K562 (cell line): ENCODE measurements around the gene BRPF1. TPM values are rescaled to one million over a fixed set of nuclear protein-coding genes. Genes with fewer than 3 reads are reported as not detected.

Source experiments
- ARID1B ChIP-seq: fragments of 450-650 bp; IDR thresholded peaks from 2 replicates; pipeline ENCODE4 v1.6.1; 2016; ENCODE audit warnings: antibody characterized with exemption, mild to moderate bottlenecking, inconsistent platforms
- CEBPB ChIP-seq: fragments of 450-650 bp; IDR thresholded peaks from 2 replicates; pipeline ENCODE4 v1.6.1; 2016; ENCODE audit warnings: missing genetic modification characterization, missing compliant biosample characterization
- GATAD2A ChIP-seq: fragments of 450-650 bp; IDR thresholded peaks from 2 replicates; pipeline ENCODE4 v1.6.1; 2017
- HLTF ChIP-seq: fragments of 450-650 bp; IDR thresholded peaks from 2 replicates; pipeline ENCODE4 v1.6.1; 2016
- MGA ChIP-seq: fragments of 450-650 bp; IDR thresholded peaks from 2 replicates; pipeline ENCODE4 v1.6.1; 2016; ENCODE audit warnings: mild to moderate bottlenecking, moderate library complexity
- MXI1 ChIP-seq: IDR thresholded peaks from 2 replicates; pipeline ENCODE4 v1.6.1; 2011; ENCODE audit warnings: low read depth, mild to moderate bottlenecking, improper control_type of control experiment, low read length
- NCOA6 ChIP-seq: fragments of 450-650 bp; IDR thresholded peaks from 2 replicates; pipeline ENCODE4 v1.6.1; 2017; ENCODE audit warnings: mild to moderate bottlenecking
- PYGO2 ChIP-seq: fragments of 450-650 bp; IDR thresholded peaks from 2 replicates; pipeline ENCODE4 v1.6.1; 2016; ENCODE audit warnings: mild to moderate bottlenecking, missing genetic modification characterization, moderate library complexity, missing compliant biosample characterization
- SETDB1 ChIP-seq: IDR thresholded peaks from one replicate; pipeline ENCODE4 v1.6.1; 2012; ENCODE audit warnings: low read length, control low read depth, inconsistent platforms
- SREBF1 ChIP-seq: fragments of 150-350 bp; IDR thresholded peaks from 2 replicates; pipeline ENCODE4 v1.6.1; 2014; ENCODE audit warnings: antibody characterized with exemption, low read depth, low read length, borderline replicate concordance
- ZNF511 ChIP-seq: sonication (generic); formaldehyde crosslinking; IDR thresholded peaks from 2 replicates; pipeline ENCODE4 v1.8.0; 2022; ENCODE audit warnings: mild to moderate bottlenecking, missing genetic modification reagents
- ZNF639 ChIP-seq, 2 experiments: fragments of 200-800 bp in 1 of 2; sonication (Bioruptor generic) in 1 of 2; sonication (generic) in 1 of 2; formaldehyde crosslinking in 1 of 2; IDR thresholded peaks in 1 of 2; conservative IDR thresholded peaks in 1 of 2; 2 replicates each; pipeline versions ENCODE4 v1.5.0 to v1.6.1; 2016 to 2020; ENCODE audit warnings: missing compliant biosample characterization in 1 of 2, missing genetic modification characterization in 1 of 2, missing genetic modification reagents in 1 of 2
- polyA plus RNA-seq, 8 experiments: library from polyadenylated mRNA; depleted of rRNA in 4 of 8; stranded (reverse) in 5 of 8; unstranded in 3 of 8; fragments of >200 nt; fragmentation: Nextera tagmentation in 2 of 8; fragmentation: Illumina TruSeq in 1 of 8; extraction: Ambion mirVana in 2 of 8; extraction: Trizol in 1 of 8; gene quantifications; 2 replicates each; pipeline versions ENCODE4 v1.2.1 to v1.2.3, GENCODE V29; 2011 to 2014; ENCODE audit warnings: inconsistent platforms in 1 of 8, missing spikeins in 1 of 8
- total RNA-seq, 7 experiments: library from RNA; depleted of rRNA in 6 of 7; stranded (reverse); fragments of >200 nt in 6 of 7; fragmentation: Illumina TruSeq in 2 of 7; extraction: Trizol in 2 of 7; gene quantifications; 2 replicates each; pipeline versions ENCODE4 v1.2.1 to v1.2.3, GENCODE V29; 2011 to 2021; ENCODE audit warnings: low replicate concordance in 1 of 7
- TF ChIP-seq, protein P1 (sequence below): fragments of 200-800 bp; sonication (Bioruptor generic); IDR thresholded peaks from 2 replicates; pipeline ENCODE4 v1.6.1; 2017; ENCODE audit warnings: missing genetic modification characterization, missing compliant biosample characterization
- TF ChIP-seq, protein P2 (sequence below): fragments of 250-450 bp; sonication (Bioruptor Pico); IDR thresholded peaks from 2 replicates; pipeline ENCODE4 v1.6.1; 2021; ENCODE audit warnings: mild to moderate bottlenecking

The BRPF1 gene
- total and polyA plus RNA-seq, 9 of the 15 experiments (the other 6 are each of a cell fraction or from before 2014, with no cell fraction given) = 1.1 to 40.2 (median 23.5) TPM

DNA sequence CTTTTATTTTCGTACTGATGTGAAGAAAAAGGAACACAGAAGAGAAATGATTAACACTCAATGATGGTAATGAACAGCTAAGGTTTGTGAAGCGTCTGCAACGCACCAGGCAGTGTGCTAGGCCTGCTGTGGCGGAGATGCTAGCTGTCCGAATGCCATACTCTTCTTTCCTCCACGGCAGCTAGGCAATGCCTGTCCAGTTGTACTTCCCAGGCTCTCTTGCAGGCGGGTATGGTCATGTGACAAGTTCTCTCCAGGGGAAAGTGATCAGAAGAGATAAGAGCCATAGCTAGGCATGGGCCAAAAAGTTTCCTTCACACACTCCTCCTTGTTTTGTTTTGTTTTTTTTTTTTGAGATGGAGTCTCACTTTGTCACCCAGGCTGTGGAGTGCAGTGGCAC, 54.1 kb downstream of the BRPF1 start (continued):
- no peak for TF ChIP-seq ZNF639 (CRISPR knock-in tag; conservative IDR thresholded peaks at IDR 0.05 in 1 of 2, IDR thresholded peaks at IDR 0.05 in 1 of 2)
- no peak for TF ChIP-seq MGA
- TF ChIP-seq SETDB1 = no peak
- TF ChIP-seq CEBPB (tag) = no peak
- no peak for TF ChIP-seq ZNF511 (CRISPR knock-in tag)
- no peak for TF ChIP-seq ARID1B
- no peak for TF ChIP-seq SREBF1
- no peak for TF ChIP-seq NCOA6
- TF ChIP-seq PYGO2 (tag) = no peak
- TF ChIP-seq, protein P1, sequence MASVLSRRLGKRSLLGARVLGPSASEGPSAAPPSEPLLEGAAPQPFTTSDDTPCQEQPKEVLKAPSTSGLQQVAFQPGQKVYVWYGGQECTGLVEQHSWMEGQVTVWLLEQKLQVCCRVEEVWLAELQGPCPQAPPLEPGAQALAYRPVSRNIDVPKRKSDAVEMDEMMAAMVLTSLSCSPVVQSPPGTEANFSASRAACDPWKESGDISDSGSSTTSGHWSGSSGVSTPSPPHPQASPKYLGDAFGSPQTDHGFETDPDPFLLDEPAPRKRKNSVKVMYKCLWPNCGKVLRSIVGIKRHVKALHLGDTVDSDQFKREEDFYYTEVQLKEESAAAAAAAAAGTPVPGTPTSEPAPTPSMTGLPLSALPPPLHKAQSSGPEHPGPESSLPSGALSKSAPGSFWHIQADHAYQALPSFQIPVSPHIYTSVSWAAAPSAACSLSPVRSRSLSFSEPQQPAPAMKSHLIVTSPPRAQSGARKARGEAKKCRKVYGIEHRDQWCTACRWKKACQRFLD (CRISPR knock-in tag) = 0 out of 2 replicates have a peak, but pooled peaks have one; percentile 39
- no peak for TF ChIP-seq MXI1
- TF ChIP-seq HLTF = peak; percentile 47; the same call in 1 of the 2 replicates
- TF ChIP-seq, protein P2, sequence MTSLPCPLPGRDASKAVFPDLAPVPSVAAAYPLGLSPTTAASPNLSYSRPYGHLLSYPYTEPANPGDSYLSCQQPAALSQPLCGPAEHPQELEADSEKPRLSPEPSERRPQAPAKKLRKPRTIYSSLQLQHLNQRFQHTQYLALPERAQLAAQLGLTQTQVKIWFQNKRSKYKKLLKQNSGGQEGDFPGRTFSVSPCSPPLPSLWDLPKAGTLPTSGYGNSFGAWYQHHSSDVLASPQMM = no peak
- TF ChIP-seq GATAD2A = no peak
